HEK293 (cell line): ENCODE measurements around the gene SURF1.
A peak's percentile ranks its signal among the peaks of the same experiment; 100 is the strongest.

Experiments
- CTCF ChIA-PET: fragments of 350-600 bp; formaldehyde crosslinking; extraction: SDS; loops from one replicate; lab custom pipeline; 2021; ENCODE audit warnings: antibody characterized with exemption; lab: Yijun Ruan, JAX
- POLR2A ChIA-PET: fragments of 300-600 bp; formaldehyde crosslinking; extraction: SDS; loops from one replicate; lab custom pipeline; 2020; ENCODE audit warnings: antibody characterized with exemption, inconsistent platforms; lab: Yijun Ruan, JAX
- H3K27ac ChIP-seq: fragments of 200-500 bp; sonication (Bioruptor generic); 2 replicates; pipeline ENCODE4 v1.5.1; 2014; ENCODE audit warnings: low read depth, low read length, control low read depth, inconsistent platforms; ENCODE audit errors: extremely low read depth
- H3K36me3 ChIP-seq, 2 experiments: fragments of 200-500 bp in 1 of 2; sonication (Bioruptor generic) in 1 of 2; 1 replicate in 1 of 2; 2 replicates in 1 of 2; pipeline ENCODE4 v1.5.1; 2014 to 2017; ENCODE audit warnings: inconsistent platforms in 2 of 2, low read length in 2 of 2; ENCODE audit not compliant: control insufficient read depth in 2 of 2, insufficient read depth in 1 of 2
- H3K4me1 ChIP-seq: fragments of 200-500 bp; sonication (Bioruptor generic); 2 replicates; pipeline ENCODE4 v1.5.1; 2014; ENCODE audit warnings: mild to moderate bottlenecking, low read length, inconsistent platforms; ENCODE audit not compliant: control insufficient read depth, insufficient read depth
- H3K4me3 ChIP-seq: 2 replicates; pipeline ENCODE4 v1.5.1; 2011; ENCODE audit warnings: low read depth, mild to moderate bottlenecking, control low read depth, low read length, moderate library complexity
- H3K9me3 ChIP-seq: fragments of 200-500 bp; sonication (Bioruptor generic); 2 replicates; pipeline ENCODE4 v1.5.1; 2014; ENCODE audit warnings: low read depth, low read length, inconsistent platforms; ENCODE audit not compliant: control insufficient read depth, insufficient read depth
- CTCF ChIP-seq: fragments of 450-650 bp; formaldehyde crosslinking; IDR thresholded peaks from 2 replicates; pipeline ENCODE4 v1.5.1; 2016; ENCODE audit warnings: missing biosample characterization, missing genetic modification characterization
- GLIS2 ChIP-seq: fragments of 450-650 bp; formaldehyde crosslinking; IDR thresholded peaks from 2 replicates; pipeline ENCODE4 v1.5.1; 2016; ENCODE audit warnings: missing biosample characterization, missing genetic modification characterization
- IKZF3 ChIP-seq: fragments of 450-650 bp; IDR thresholded peaks from 2 replicates; pipeline ENCODE4 v1.5.0; 2018; ENCODE audit warnings: missing biosample characterization, mild to moderate bottlenecking, missing genetic modification characterization, moderate library complexity
- PRDM1 ChIP-seq: fragments of 450-650 bp; formaldehyde crosslinking; IDR thresholded peaks from 2 replicates; pipeline ENCODE4; 2016; ENCODE audit warnings: missing biosample characterization, missing genetic modification characterization
- YY1 ChIP-seq: fragments of 450-650 bp; formaldehyde crosslinking; IDR thresholded peaks from 2 replicates; pipeline ENCODE4 v1.5.1; 2018; ENCODE audit warnings: missing biosample characterization, missing genetic modification characterization
- ZBTB48 ChIP-seq: fragments of 450-650 bp; formaldehyde crosslinking; IDR thresholded peaks from 2 replicates; pipeline ENCODE4 v1.5.1; 2016; ENCODE audit warnings: missing biosample characterization, missing genetic modification characterization
- ZBTB6 ChIP-seq: fragments of 450-650 bp; formaldehyde crosslinking; IDR thresholded peaks from 2 replicates; pipeline ENCODE4 v1.5.1; 2017; ENCODE audit warnings: missing biosample characterization, missing genetic modification characterization
- ZFP69B ChIP-seq: fragments of 450-650 bp; formaldehyde crosslinking; IDR thresholded peaks from 2 replicates; pipeline ENCODE4 v1.5.1; 2016; ENCODE audit warnings: missing biosample characterization, missing genetic modification characterization
- ZIC2 ChIP-seq: fragments of 450-650 bp; formaldehyde crosslinking; IDR thresholded peaks from 2 replicates; pipeline ENCODE4 v1.5.1; 2016; ENCODE audit warnings: missing biosample characterization, missing genetic modification characterization
- ZNF16 ChIP-seq: fragments of 450-650 bp; formaldehyde crosslinking; IDR thresholded peaks from 2 replicates; pipeline ENCODE4 v1.5.1; 2016; ENCODE audit warnings: low read depth, missing biosample characterization, missing genetic modification characterization
- ZNF202 ChIP-seq: fragments of 450-650 bp; formaldehyde crosslinking; IDR thresholded peaks from 2 replicates; pipeline ENCODE4 v1.5.1; 2016; ENCODE audit warnings: missing biosample characterization, missing genetic modification characterization, borderline replicate concordance
- ZNF311 ChIP-seq: fragments of 450-650 bp; formaldehyde crosslinking; IDR thresholded peaks from 2 replicates; pipeline ENCODE4 v1.5.1; 2017; ENCODE audit warnings: missing biosample characterization, missing genetic modification characterization, borderline replicate concordance
- ZNF354C ChIP-seq: fragments of 450-650 bp; formaldehyde crosslinking; IDR thresholded peaks from 2 replicates; pipeline ENCODE4 v1.5.1; 2016; ENCODE audit warnings: missing biosample characterization, missing genetic modification characterization, low read depth, borderline replicate concordance
- ZNF391 ChIP-seq: fragments of 450-650 bp; formaldehyde crosslinking; IDR thresholded peaks from 2 replicates; pipeline ENCODE4 v1.5.1; 2016; ENCODE audit warnings: low read depth, missing biosample characterization, missing genetic modification characterization, borderline replicate concordance
- ZNF394 ChIP-seq: fragments of 450-650 bp; formaldehyde crosslinking; IDR thresholded peaks from 2 replicates; pipeline ENCODE4 v1.5.1; 2016; ENCODE audit warnings: missing biosample characterization, missing genetic modification characterization, mild to moderate bottlenecking, moderate library complexity, borderline replicate concordance
- ZNF449 ChIP-seq: fragments of 450-650 bp; formaldehyde crosslinking; IDR thresholded peaks from 2 replicates; pipeline ENCODE4 v1.5.1; 2017; ENCODE audit warnings: missing biosample characterization, mild to moderate bottlenecking, missing genetic modification characterization, moderate library complexity
- ZNF501 ChIP-seq: fragments of 450-650 bp; formaldehyde crosslinking; IDR thresholded peaks from 2 replicates; pipeline ENCODE4 v1.5.1; 2016; ENCODE audit warnings: missing biosample characterization, missing genetic modification characterization
- ZNF518A ChIP-seq: fragments of 450-650 bp; formaldehyde crosslinking; conservative IDR thresholded peaks from 2 replicates; pipeline ENCODE4 v1.5.1; 2016; ENCODE audit warnings: low read depth, missing biosample characterization, missing genetic modification characterization
- ZNF549 ChIP-seq: fragments of 450-650 bp; IDR thresholded peaks from 2 replicates; pipeline ENCODE4 v1.5.1; 2018; ENCODE audit warnings: missing biosample characterization, missing genetic modification characterization, mild to moderate bottlenecking, inconsistent platforms, moderate library complexity
- ZNF600 ChIP-seq: fragments of 450-650 bp; formaldehyde crosslinking; IDR thresholded peaks from 2 replicates; pipeline ENCODE4 v1.5.1; 2016; ENCODE audit warnings: missing biosample characterization, missing genetic modification characterization
- ZNF639 ChIP-seq: fragments of 450-650 bp; formaldehyde crosslinking; IDR thresholded peaks from 2 replicates; pipeline ENCODE4 v1.5.1; 2016; ENCODE audit warnings: missing biosample characterization, missing genetic modification characterization
- ZNF658 ChIP-seq: fragments of 450-650 bp; formaldehyde crosslinking; IDR thresholded peaks from 2 replicates; pipeline ENCODE4; 2016; ENCODE audit warnings: missing biosample characterization, missing genetic modification characterization
- ZXDB ChIP-seq: fragments of 450-650 bp; formaldehyde crosslinking; IDR thresholded peaks from 2 replicates; pipeline ENCODE4 v1.5.1; 2016; ENCODE audit warnings: missing biosample characterization, missing genetic modification characterization

The SURF1 gene

GRCh38 chr9:133375724-133376654 lies 19.7 kb upstream of the SURF1 start, which contains the start of the genes STKLD1 and SURF4 (continued):
- TF ChIP-seq ZNF639 (tag by site-specific recombination), result no peak
- TF ChIP-seq ZNF501 (tag by site-specific recombination), result no peak
- 0 out of 2 replicates have a peak, but pooled peaks have one; percentile 52 for TF ChIP-seq ZNF449 (tag by site-specific recombination)
- peak; percentile 73 for TF ChIP-seq ZIC2 (tag by site-specific recombination)
- TF ChIP-seq ZBTB48 (tag by site-specific recombination), result peak; percentile 43; the same call in 1 of the 2 replicates
- peak; percentile 99 for TF ChIP-seq ZFP69B
- 0 out of 2 replicates have a peak, but pooled peaks have one; percentile 31 for TF ChIP-seq ZXDB (tag by site-specific recombination)
- no peak for TF ChIP-seq ZNF549

- Histone ChIP-seq H3K9me3 (no peaks in the 10 kb centered on the region), H3K27ac (peak overlapping the region; percentile 93), H3K4me1 (peaks cover 5% of the 10 kb centered on the region), H3K4me3 (peak overlapping the region; percentile 57), H3K36me3 (peaks cover 7 to 32% of the 10 kb centered on the region in 2 experiments; a peak in 2 of 3 replicates)
- ChIA-PET CTCF (interaction anchor here (0.6 to 2.4 kb wide), 7 partner anchors 12 to 1361 kb away, joined by 3 to 7 read pairs (median 3); no protein-coding TSS in a partner anchor), POLR2A (interaction anchor here (0.9 to 3.9 kb wide), 8 partner anchors 10 to 110 kb away, joined by 3 to 18 read pairs (median 4); partner anchors contain the start of genes MED22, RPL7A, SURF1 and SURF2)
- TF ChIP-seq ZNF518A, result no peak
- TF ChIP-seq GLIS2 (tag by site-specific recombination), result peak; percentile 67
- TF ChIP-seq ZNF658 (tag by site-specific recombination), result no peak
- TF ChIP-seq CTCF (tag by site-specific recombination), result peak; percentile 68; the same call in 1 of the 2 replicates
- TF ChIP-seq ZNF16, result no peak
- no peak for TF ChIP-seq YY1
- TF ChIP-seq IKZF3 (tag by site-specific recombination), result peak; percentile 36; the same call in 1 of the 2 replicates
- TF ChIP-seq PRDM1, result no peak
- TF ChIP-seq ZNF354C (tag by site-specific recombination), result no peak
- no peak for TF ChIP-seq ZNF394 (tag by site-specific recombination)
- TF ChIP-seq ZIC2 (tag by site-specific recombination), result no peak
- TF ChIP-seq ZNF391 (tag by site-specific recombination), result no peak
- no peak for TF ChIP-seq ZBTB6
- peak; percentile 91 for TF ChIP-seq ZNF600
- TF ChIP-seq ZNF311 (tag by site-specific recombination), result no peak
- TF ChIP-seq ZNF202 (tag by site-specific recombination), result no peak
These were observed 18.9 kb upstream of the SURF1 start for GRCh38 chr9:133375116-133375723.
